HCT116 (cell line): Measurements from ENCODE around the gene LLCFC1. TPM values are rescaled to one million over a fixed set of nuclear protein-coding genes. Genes with fewer than 3 reads are reported as not detected.

ENCODE experiments used
- ATAC-seq: fragments of 200-7000 bp; cut with Tn5 transposase; 2 replicates; pipeline ENCODE4 v1.9.1; 2020; ENCODE audit warnings: mild to moderate bottlenecking, moderate library complexity
- BruUV-seq: library from RNA; stranded (reverse); fragments of 400-500 nt; replicated peaks from 2 replicates; lab custom pipeline; 2021; lab: Mats Ljungman, UMichigan
- CTCF ChIA-PET: fragments of 300-600 bp; sonication (Branson Sonifier 250); formaldehyde crosslinking; loops from one replicate; lab custom pipeline; 2021; ENCODE audit warnings: antibody characterized with exemption; lab: Charles Lee
- POLR2A ChIA-PET: fragments of 300-600, 350-600 bp; sonication (Branson Sonifier 250); formaldehyde crosslinking; loops from one replicate; lab custom pipeline; 2021; ENCODE audit warnings: antibody characterized with exemption; lab: Charles Lee
- RAD21 ChIA-PET, 2 experiments: fragments of 300-600 bp; sonication (Branson Sonifier 250); formaldehyde crosslinking; loops; one replicate each; lab custom pipeline; 2023; ENCODE audit warnings: low total read pairs in 2 of 2; ENCODE audit not compliant: uncharacterized antibody in 2 of 2, unreplicated experiment in 2 of 2, low non-redundant PET in 1 of 2; lab: Charles Lee
- DNase-seq: peaks from one replicate; pipeline ENCODE4 v3.0.0-alpha.2; 2010; ENCODE audit warnings: low read depth, low spot score
- H2AFZ ChIP-seq: fragments of 200-600 bp; shearing (Covaris generic), sonication (generic); 2 replicates; pipeline ENCODE4 v1.6.1; 2017; ENCODE audit warnings: low read depth, mixed run types, mixed read lengths, antibody characterized with exemption, low read length; ENCODE audit not compliant: poor library complexity, severe bottlenecking
- H3K27ac ChIP-seq: 2 replicates; pipeline ENCODE4 v1.5.1; 2012; ENCODE audit warnings: low read depth, low read length
- H3K27me3 ChIP-seq: fragments of 200-600 bp; sonication (generic); 2 replicates; pipeline ENCODE4 v1.6.1; 2016; ENCODE audit warnings: mixed run types, low read length, mixed read lengths; ENCODE audit not compliant: insufficient read depth
- H3K36me3 ChIP-seq, 2 experiments: fragments of 200-500 bp in 1 of 2; fragments of 200-600 bp in 1 of 2; sonication (Bioruptor generic) in 1 of 2; sonication (generic) in 1 of 2; 2 replicates each; pipeline versions ENCODE4 v1.5.1 to v1.6.1; 2014 to 2016; ENCODE audit warnings: low read length in 2 of 2, inconsistent platforms in 1 of 2, mixed read lengths in 1 of 2, mixed run types in 1 of 2; ENCODE audit not compliant: insufficient read depth in 2 of 2, control insufficient read depth in 1 of 2
- H3K4me1 ChIP-seq, 2 experiments: fragments of 200-600 bp in 1 of 2; sonication (generic) in 1 of 2; 2 replicates each; pipeline versions ENCODE4 v1.5.1 to v1.6.1; 2012 to 2017; ENCODE audit warnings: low read length in 2 of 2, inconsistent platforms in 1 of 2, mild to moderate bottlenecking in 1 of 2, mixed read lengths in 1 of 2, mixed run types in 1 of 2, moderate library complexity in 1 of 2; ENCODE audit not compliant: insufficient read depth in 2 of 2, control insufficient read depth in 1 of 2
- H3K4me2 ChIP-seq: fragments of 200-600 bp; sonication (generic); 2 replicates; pipeline ENCODE4 v1.6.1; 2017; ENCODE audit warnings: mixed run types, low read length, mixed read lengths
- H3K4me3 ChIP-seq, 2 experiments: fragments of 200-600 bp in 1 of 2; sonication (generic) in 1 of 2; replicated peaks in 1 of 2; 2 replicates each; pipeline ENCODE4 v1.5.1; 2011 to 2016; ENCODE audit warnings: low read length in 2 of 2, control low read depth in 1 of 2, low read depth in 1 of 2, mild to moderate bottlenecking in 1 of 2, mixed read lengths in 1 of 2, mixed run types in 1 of 2
- H3K79me2 ChIP-seq: fragments of 200-600 bp; sonication (generic); 2 replicates; pipeline ENCODE4 v1.6.1; 2017; ENCODE audit warnings: mild to moderate bottlenecking, mixed run types, low read length, moderate library complexity, mixed read lengths; ENCODE audit not compliant: insufficient read depth
- H3K9ac ChIP-seq: fragments of 200-600 bp; sonication (generic); 2 replicates; pipeline ENCODE4 v1.6.1; 2016; ENCODE audit warnings: low read length, mixed read lengths
- H3K9me2 ChIP-seq: fragments of 200-600 bp; sonication (generic), shearing (Covaris generic); 2 replicates; pipeline ENCODE4 v1.6.1; 2017; ENCODE audit warnings: mixed run types, mild to moderate bottlenecking, moderate library complexity; ENCODE audit not compliant: insufficient read depth
- H3K9me3 ChIP-seq, 2 experiments: fragments of 200-500 bp in 1 of 2; fragments of 200-600 bp in 1 of 2; sonication (Bioruptor generic) in 1 of 2; sonication (generic) in 1 of 2; 2 replicates each; pipeline ENCODE4 v1.6.1; 2014 to 2017; ENCODE audit warnings: low read length in 2 of 2, mixed read lengths in 2 of 2, inconsistent platforms in 1 of 2, low read depth in 1 of 2, mild to moderate bottlenecking in 1 of 2, mixed run types in 1 of 2, moderate library complexity in 1 of 2; ENCODE audit not compliant: control insufficient read depth in 1 of 2, insufficient read depth in 1 of 2
- H4K20me1 ChIP-seq: fragments of 200-600 bp; sonication (generic), shearing (Covaris generic); 2 replicates; pipeline ENCODE4 v1.6.1; 2017; ENCODE audit warnings: mixed run types, mild to moderate bottlenecking, moderate library complexity; ENCODE audit not compliant: insufficient read depth
- CBX3 ChIP-seq: IDR thresholded peaks from 2 replicates; pipeline ENCODE4 v1.6.1; 2012; ENCODE audit warnings: low read depth
- CEBPB ChIP-seq: IDR thresholded peaks from 2 replicates; pipeline ENCODE4 v1.6.1; 2012; ENCODE audit warnings: low read depth
- EGR1 ChIP-seq: IDR thresholded peaks from 2 replicates; pipeline ENCODE4 v1.6.1; 2012; ENCODE audit warnings: low read depth
- EZH2 ChIP-seq: fragments of 200-600 bp; sonication (generic); IDR thresholded peaks from 2 replicates; pipeline ENCODE4 v1.6.1; 2017; ENCODE audit warnings: antibody characterized with exemption, mixed run types
- FOSL1 ChIP-seq: IDR thresholded peaks from 2 replicates; pipeline ENCODE4 v1.6.1; 2012; ENCODE audit warnings: low read depth
- JUND ChIP-seq: IDR thresholded peaks from 2 replicates; pipeline ENCODE4 v1.6.1; 2012
- POLR2A ChIP-seq: IDR thresholded peaks from 2 replicates; pipeline ENCODE4 v1.7.0; 2011; ENCODE audit warnings: borderline replicate concordance; ENCODE audit not compliant: insufficient read depth, insufficient read length; ENCODE audit errors: extremely low read depth
- POLR2AphosphoS5 ChIP-seq: IDR thresholded peaks from 2 replicates; pipeline ENCODE4 v1.6.1; 2011; ENCODE audit warnings: mild to moderate bottlenecking, low read depth, low read length, moderate library complexity
- RAD21 ChIP-seq: IDR thresholded peaks from 2 replicates; pipeline ENCODE4 v1.6.1; 2012; ENCODE audit warnings: low read depth, mild to moderate bottlenecking
- SIN3A ChIP-seq: IDR thresholded peaks from 2 replicates; pipeline ENCODE4 v1.6.1; 2012; ENCODE audit warnings: low read depth
- SP1 ChIP-seq: IDR thresholded peaks from 2 replicates; pipeline ENCODE4 v1.6.1; 2012; ENCODE audit warnings: low read depth
- SRF ChIP-seq: IDR thresholded peaks from 2 replicates; pipeline ENCODE4 v1.6.1; 2012; ENCODE audit warnings: low read depth
- TCF7L2 ChIP-seq: IDR thresholded peaks from 2 replicates; pipeline ENCODE4 v1.7.0; 2011; ENCODE audit warnings: borderline replicate concordance, inconsistent platforms; ENCODE audit not compliant: insufficient read depth, insufficient read length; ENCODE audit errors: extremely low read depth
- YY1 ChIP-seq: IDR thresholded peaks from 2 replicates; pipeline ENCODE4 v1.6.1; 2011; ENCODE audit warnings: low read length, low read depth, moderate library complexity, mild to moderate bottlenecking; ENCODE audit not compliant: insufficient replicate concordance; ENCODE audit errors: extremely low read depth
- ZFX ChIP-seq: fragments of 450-650 bp; IDR thresholded peaks from 2 replicates; pipeline ENCODE4 v1.6.1; 2017
- intact Hi-C: fragments of 100-400 bp; cut with micrococcal nuclease; formaldehyde crosslinking; loops from 2 replicates; pipeline ENCODE4 v1.10.0; 2022
- total RNA-seq: library from RNA; stranded (reverse); gene quantifications from one replicate; pipeline ENCODE4 v1.2.1, GENCODE V29; 2021; ENCODE audit not compliant: unreplicated experiment
- TF ChIP-seq, protein P1 (sequence below): IDR thresholded peaks from 2 replicates; pipeline ENCODE4 v1.6.1; 2012
- TF ChIP-seq, protein P2 (sequence below): IDR thresholded peaks from 2 replicates; pipeline ENCODE4 v1.6.1; 2011; ENCODE audit warnings: mild to moderate bottlenecking, low read length, moderate library complexity; ENCODE audit not compliant: insufficient replicate concordance; ENCODE audit errors: extremely low read depth
- TF ChIP-seq, protein P3 (sequence below): IDR thresholded peaks from 2 replicates; pipeline ENCODE4 v1.6.1; 2012

Gene LLCFC1
- total RNA-seq, 1 experiment from 2014 or later = not detected

DNA sequence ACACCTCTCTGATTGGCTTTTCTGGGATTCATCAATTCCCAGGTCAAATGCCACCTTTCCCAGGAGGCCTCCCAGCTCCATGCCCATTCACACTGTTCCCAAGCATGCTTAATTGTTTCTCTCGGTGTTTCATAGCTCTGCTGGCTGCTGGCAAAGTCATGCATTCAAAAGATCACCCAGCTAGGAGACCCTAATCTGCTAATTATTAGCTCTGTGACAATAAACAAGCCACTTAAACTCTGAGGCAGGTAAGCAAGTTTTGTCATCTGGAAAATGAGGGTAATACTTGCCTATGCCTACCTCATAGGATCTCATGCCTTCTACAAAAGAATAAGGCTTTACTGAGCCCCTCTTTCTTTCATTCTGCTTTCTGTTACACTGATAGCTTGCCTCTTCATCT lies 23.7 kb downstream of the LLCFC1 start:
- Histone ChIP-seq H3K79me2 (no peaks in the 10 kb centered on the region), H3K27me3 (0 out of 2 replicates have a peak, but pooled peaks cover 4% of the 10 kb centered on the region), H4K20me1 (no peaks in the 10 kb centered on the region), H3K9ac (no peak overlapping the region), H2AFZ (no peak overlapping the region), H3K4me2 (no peak overlapping the region), H3K9me3 (no peaks in the 10 kb centered on the region), H3K4me1 (no peaks in the 10 kb centered on the region), H3K9me2 (no peaks in the 10 kb centered on the region), H3K27ac (no peak overlapping the region), H3K4me3 (no peak overlapping the region), H3K36me3 (no peaks in the 10 kb centered on the region)
- ATAC-seq (no peak), DNase-seq (no peak)
- POLR2A ChIA-PET = no interaction called here
- TF ChIP-seq SIN3A = no peak
- TF ChIP-seq, protein P1, sequence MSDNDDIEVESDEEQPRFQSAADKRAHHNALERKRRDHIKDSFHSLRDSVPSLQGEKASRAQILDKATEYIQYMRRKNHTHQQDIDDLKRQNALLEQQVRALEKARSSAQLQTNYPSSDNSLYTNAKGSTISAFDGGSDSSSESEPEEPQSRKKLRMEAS = no peak
- no peak for TF ChIP-seq RAD21
- TF ChIP-seq TCF7L2 = no peak
- TF ChIP-seq YY1 = no peak
- TF ChIP-seq ZFX = no peak
- TF ChIP-seq SRF = no peak
- CTCF ChIA-PET = interaction anchor here (0.9 to 2.8 kb wide), 2 partner anchors 53 to 82 kb away, joined by 5 to 13 read pairs; no protein-coding TSS in a partner anchor
- intact Hi-C loops = no loop called here
- RAD21 ChIA-PET = no interaction called here
- no TSS peak for BruUV-seq

DNA sequence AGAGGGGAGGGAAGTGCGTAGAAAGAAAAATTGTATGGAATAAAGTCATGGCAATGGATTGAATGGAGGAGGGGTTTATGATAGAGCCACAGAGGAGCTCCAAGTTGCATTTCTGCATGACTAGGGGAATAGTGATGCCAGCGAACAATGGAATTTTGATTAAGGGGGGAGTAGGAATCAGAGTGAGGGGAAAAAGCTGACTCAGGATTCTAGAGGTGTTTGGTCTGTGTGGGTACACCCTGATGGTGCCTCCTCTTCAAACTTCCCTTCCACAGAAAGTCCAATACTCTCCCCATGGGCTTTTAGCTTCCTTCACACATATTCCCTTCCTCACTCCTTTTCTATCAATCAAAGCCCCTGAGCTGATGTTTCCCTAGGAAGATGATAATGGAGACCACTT lies 24.7 kb downstream of the LLCFC1 start:
- H3K36me3 ChIP-seq = no peaks in the 10 kb centered on the region
- no TSS peak for BruUV-seq
- ChIA-PET RAD21 (no interaction called here), POLR2A (no interaction called here), CTCF (interaction anchor here (2.1 kb wide), 1 partner anchor 54 kb away, joined by 6 read pairs; no protein-coding TSS in a partner anchor)
- TF ChIP-seq, protein P1 = no peak
- no peak for TF ChIP-seq FOSL1
- TF ChIP-seq RAD21 = no peak
- TF ChIP-seq POLR2A = no peak
- TF ChIP-seq, protein P2, sequence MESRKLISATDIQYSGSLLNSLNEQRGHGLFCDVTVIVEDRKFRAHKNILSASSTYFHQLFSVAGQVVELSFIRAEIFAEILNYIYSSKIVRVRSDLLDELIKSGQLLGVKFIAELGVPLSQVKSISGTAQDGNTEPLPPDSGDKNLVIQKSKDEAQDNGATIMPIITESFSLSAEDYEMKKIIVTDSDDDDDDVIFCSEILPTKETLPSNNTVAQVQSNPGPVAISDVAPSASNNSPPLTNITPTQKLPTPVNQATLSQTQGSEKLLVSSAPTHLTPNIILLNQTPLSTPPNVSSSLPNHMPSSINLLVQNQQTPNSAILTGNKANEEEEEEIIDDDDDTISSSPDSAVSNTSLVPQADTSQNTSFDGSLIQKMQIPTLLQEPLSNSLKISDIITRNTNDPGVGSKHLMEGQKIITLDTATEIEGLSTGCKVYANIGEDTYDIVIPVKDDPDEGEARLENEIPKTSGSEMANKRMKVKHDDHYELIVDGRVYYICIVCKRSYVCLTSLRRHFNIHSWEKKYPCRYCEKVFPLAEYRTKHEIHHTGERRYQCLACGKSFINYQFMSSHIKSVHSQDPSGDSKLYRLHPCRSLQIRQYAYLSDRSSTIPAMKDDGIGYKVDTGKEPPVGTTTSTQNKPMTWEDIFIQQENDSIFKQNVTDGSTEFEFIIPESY = no peak
- TF ChIP-seq, protein P3, sequence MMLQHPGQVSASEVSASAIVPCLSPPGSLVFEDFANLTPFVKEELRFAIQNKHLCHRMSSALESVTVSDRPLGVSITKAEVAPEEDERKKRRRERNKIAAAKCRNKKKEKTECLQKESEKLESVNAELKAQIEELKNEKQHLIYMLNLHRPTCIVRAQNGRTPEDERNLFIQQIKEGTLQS = no peak
- TF ChIP-seq JUND = no peak
- TF ChIP-seq SP1 = no peak
- TF ChIP-seq TCF7L2 = no peak
- TF ChIP-seq YY1 = no peak
- TF ChIP-seq POLR2AphosphoS5 = no peak
- no peak for TF ChIP-seq CEBPB
- no peak for TF ChIP-seq CBX3
- no peak for TF ChIP-seq EGR1
- no peak for TF ChIP-seq EZH2
- TF ChIP-seq SRF = no peak
- no peak overlapping the region for H3K4me2 ChIP-seq
- H3K4me1 ChIP-seq = no peaks in the 10 kb centered on the region
- no peak for ATAC-seq
- H3K9ac ChIP-seq = no peak overlapping the region
- 0 out of 2 replicates have a peak, but pooled peaks cover 4% of the 10 kb centered on the region for H3K27me3 ChIP-seq
- H2AFZ ChIP-seq = no peak overlapping the region
- H3K4me3 ChIP-seq = no peak overlapping the region
- no peak overlapping the region for H3K27ac ChIP-seq
- no peaks in the 10 kb centered on the region for H3K9me3 ChIP-seq
- no peak for DNase-seq
- H3K79me2 ChIP-seq = no peaks in the 10 kb centered on the region
- no peaks in the 10 kb centered on the region for H4K20me1 ChIP-seq
- intact Hi-C loops = no loop called here
- H3K9me2 ChIP-seq = no peaks in the 10 kb centered on the region
